22Rv1 (cell line): Measurements from ENCODE around the gene POLR3H.

ENCODE experiments used
- CTCF ChIP-seq: fragments of 450-650 bp; IDR thresholded peaks from 2 replicates; pipeline ENCODE4 v1.5.1; 2017; ENCODE audit warnings: mild to moderate bottlenecking
- ZFX ChIP-seq: fragments of 450-650 bp; IDR thresholded peaks from 2 replicates; pipeline ENCODE4 v1.6.1; 2017; ENCODE audit warnings: antibody characterized with exemption, borderline replicate concordance

- TF ChIP-seq CTCF (no peak), ZFX (no peak)
These were observed 20.0 kb downstream of the POLR3H start for GRCh38 chr22:41524251-41524661.
